ENCODE measurements around the gene IL1F10.

The IL1F10 gene, protein sequence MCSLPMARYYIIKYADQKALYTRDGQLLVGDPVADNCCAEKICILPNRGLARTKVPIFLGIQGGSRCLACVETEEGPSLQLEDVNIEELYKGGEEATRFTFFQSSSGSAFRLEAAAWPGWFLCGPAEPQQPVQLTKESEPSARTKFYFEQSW

DNA sequence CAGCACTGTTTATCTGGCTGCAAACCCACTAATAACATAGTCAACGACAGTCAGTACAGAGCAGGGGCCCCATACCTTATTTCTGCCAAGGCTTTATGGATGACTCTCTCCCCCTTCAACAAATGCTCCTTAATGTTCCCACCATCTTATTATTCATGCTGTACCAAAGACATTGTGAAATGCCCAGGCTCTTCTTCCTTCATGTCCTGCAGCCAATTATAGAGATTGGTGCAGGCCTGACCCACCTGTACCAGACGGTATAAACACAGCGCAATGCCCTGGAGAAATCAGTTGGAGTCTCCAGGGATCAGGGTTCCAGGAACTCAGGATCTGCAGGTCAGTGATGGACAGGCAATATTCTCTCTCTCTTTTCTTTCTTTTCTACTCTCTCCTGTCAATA, at the start of gene IL1F10:
Gene IL1F10 (plus strand): TSS at position 290 of the 400 bp plus-strand sequence. CDS start 4,769 bp downstream, outside the sequence.
- no peak for DNase-seq (ENCODE audit: low spot score)

DNA sequence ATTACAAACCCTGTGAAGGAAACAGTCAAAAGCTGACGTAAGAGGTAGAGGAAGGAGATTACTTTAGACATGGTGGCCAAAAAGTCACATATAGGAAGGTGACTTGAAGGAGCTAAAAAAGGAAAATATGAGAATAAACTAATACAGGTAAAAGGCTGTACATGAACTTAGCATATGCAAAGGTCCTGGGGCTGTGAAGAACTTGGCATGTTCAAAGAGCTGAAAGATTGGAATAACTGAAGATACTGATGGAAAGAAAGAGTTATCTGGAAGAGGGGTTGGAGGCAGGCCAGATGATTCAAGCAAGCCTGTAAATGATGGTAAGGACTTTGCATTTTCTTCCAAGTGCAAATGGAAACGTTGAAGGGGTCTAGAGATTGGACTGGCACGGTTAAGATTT, 49.3 kb upstream of the IL1F10 start:
- no peak for DNase-seq (ENCODE audit: low spot score)

DNA sequence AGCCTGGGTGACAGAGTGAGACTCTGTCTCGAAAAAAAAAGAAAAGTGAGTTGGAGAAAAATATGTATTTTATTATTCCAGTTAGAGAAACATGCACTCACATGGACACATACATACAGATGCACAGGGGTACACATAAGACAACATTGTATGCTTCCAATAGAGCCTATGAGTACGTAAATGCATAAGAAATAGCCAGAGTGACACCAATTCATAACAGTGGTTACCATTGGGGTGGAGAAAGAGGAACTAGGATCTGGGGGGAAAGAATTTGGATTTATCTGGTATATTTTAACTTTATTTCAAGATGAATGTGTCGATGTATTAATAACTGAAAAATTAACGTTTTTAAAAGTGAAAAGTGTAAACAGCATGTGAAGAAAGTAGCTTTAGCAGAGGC, 46.5 kb upstream of the IL1F10 start:
- DNase-seq (ENCODE audit: low spot score) = no peak

DNA sequence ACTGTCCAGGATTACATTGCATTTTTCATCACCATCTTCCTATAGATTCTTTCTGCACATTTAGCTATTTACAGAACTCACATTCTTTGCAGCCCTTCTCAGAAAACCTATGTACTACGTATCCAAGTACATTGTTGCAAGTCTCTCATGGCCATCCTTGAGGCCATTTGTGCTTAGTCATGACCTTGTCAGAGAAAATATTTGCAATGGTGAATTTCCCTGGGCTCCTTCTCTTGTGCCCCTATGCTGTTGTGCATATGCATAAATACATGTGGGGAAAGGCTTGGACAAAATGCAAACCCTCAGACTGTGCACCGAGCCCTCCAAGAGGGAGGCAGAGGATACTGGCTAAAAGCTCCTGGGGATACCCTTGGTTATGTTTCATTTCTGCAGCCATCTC, 43.0 kb upstream of the IL1F10 start:
- no peak for DNase-seq (ENCODE audit: low spot score)

DNA sequence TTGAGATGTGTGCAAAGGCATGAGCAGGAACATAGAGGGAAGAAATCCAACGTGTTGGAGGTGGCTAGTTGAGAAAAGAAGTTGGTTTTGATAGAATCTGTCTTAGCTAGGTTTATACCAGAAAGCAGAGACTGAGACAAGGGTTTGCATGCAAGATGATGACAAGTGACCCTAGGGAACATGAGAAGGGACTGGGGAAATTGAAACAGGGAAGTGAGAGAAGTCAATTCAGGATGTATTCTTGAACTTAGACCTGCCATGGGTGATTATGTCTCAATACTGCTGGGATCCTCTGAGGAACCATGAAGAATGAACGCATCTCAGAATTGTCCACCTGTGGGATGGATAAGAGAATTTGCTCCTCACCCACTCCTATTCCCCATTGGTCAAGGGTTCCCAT, 42.0 kb upstream of the IL1F10 start:
- no peak for DNase-seq (ENCODE audit: low spot score)

DNA sequence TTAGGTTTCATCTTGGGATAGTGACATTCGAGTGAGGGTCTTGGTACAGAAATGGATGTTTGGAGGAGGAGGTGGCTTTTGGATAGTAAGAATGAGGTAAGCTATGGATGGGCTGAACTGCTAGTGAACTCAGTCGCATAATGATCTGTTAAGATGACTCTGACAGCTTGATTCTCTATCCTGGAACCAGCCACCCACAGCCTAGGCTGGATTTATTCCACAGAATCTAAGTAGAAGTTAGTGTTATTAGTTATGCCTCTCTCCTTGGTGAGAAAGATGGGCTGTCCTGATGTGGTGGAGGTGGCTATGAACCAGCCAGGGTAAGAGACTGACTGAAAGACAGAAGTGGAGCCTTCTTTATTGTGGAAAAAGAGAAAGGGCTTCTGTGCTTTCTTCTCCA, 40.1 kb upstream of the IL1F10 start:
- no peak for DNase-seq (ENCODE audit: low spot score)

DNA sequence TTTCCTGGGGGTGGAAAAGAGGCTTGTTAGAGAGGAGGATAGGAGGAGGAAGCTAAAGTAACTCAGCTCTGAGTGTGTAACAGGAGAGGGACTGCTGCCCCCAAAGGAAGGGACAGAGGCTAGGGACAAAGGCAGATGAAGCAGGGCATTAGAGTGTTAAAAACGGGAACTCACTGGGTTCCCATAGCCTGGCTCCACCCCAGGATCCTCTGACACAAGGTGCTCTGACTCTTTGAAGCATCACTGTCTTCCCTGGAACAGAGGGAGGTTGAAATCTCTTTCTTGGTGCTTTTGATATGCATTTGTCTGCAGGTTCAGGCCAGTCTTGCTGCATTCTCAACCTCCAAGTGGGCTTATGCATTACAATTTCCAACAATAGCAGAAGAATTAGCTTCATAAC, 39.7 kb upstream of the IL1F10 start:
- no peak for DNase-seq (ENCODE audit: low spot score)

DNA sequence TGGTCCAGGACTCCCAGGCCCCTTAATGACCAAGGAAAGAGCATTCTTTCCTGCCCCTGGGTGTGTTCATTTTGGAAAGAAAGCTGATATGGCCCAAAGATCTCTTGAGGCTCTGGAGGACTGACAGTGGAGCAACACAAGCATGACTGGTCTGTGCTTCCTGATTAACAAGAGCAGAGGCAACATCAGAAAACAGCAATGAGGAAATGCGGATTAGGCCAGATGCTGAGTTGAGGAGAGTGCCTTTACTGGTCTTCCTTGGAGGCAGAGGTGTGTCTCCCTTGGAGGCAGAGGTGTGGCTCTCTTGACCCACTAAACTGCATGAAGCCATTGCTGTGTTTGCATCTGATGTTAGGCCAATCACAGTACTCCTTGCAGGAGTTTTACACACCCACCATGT, 35.0 kb upstream of the IL1F10 start:
- no peak for DNase-seq (ENCODE audit: low spot score)

DNA sequence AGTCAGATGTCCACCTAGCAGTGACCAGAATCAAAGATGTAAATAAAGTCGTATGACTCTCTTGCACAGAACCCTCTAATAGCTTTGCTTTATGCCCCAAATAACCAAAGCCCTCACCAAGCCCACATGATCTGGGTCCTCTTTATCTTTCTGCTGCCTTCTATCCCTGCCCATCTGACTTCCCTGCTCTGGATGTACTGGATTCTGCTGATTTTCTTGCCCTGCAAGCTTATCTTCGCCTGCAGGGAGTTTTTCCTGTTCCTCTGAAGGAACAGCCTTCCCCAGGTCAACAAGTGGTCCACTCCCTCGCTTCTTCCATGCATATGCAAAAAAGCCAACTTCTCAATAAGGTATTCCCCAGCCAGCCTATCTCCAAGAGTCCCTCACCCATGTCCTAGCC, 33.8 kb upstream of the IL1F10 start:
- no peak for DNase-seq (ENCODE audit: low spot score)

DNA sequence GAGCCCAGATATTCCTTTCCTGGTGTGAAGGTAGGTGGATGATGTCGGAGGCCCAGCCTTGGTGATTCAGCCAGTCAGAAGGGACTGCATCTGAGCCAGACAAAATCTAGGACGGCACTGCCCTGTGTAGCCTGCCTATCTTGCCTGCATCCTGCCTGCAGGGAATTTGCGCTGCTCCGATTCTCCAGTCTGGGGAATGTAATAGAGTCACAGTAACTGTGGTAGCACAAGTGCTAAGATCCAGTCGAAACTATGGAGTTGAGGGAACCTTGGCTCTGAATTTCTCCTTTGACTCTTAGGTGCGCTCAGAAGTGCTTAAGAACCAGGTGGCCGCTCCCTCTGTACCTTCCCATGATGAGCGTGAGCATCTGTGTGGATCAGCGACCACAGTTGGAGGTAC, 31.0 kb upstream of the IL1F10 start:
- DNase-seq (ENCODE audit: low spot score) = no peak

DNA sequence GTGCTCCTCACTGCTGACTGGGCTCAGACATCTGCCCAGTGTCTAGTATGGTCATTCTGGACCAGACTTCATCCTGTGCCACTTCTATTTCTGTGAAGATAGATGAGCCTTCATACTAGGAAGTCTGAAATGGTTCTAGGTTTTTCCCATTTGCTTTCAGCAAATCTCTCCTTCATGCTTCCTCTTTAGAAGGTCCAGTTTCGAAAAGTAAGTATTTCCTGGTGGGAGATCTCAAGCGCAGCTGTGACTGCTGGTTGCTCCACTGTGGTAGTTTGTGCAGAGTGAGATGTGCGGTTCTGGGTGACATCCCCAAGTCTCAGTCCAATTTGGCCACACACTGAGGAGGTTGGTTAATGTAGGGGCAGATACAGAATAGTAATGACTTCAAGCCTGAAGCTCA, 29.5 kb upstream of the IL1F10 start:
- DNase-seq (ENCODE audit: low spot score) = no peak

DNA sequence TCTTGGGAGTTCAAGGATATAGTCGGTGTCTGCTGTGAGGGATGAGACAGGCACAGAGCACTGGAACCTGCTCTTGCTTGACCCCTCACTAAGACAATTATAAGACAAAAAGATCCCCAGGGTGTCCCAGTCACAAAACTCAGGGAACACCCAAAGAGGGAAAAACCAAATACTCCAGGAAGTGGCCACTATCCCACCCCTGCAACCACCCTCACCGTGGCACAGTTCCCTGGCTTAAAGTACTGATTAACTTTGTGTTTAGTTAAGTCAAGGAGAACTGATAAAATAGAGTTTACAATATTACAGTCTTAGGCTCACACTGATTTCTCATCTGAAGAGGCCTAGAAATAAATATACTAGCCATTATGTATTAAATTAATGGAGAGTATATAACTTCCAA, 28.6 kb upstream of the IL1F10 start:
- DNase-seq (ENCODE audit: low spot score) = no peak

DNA sequence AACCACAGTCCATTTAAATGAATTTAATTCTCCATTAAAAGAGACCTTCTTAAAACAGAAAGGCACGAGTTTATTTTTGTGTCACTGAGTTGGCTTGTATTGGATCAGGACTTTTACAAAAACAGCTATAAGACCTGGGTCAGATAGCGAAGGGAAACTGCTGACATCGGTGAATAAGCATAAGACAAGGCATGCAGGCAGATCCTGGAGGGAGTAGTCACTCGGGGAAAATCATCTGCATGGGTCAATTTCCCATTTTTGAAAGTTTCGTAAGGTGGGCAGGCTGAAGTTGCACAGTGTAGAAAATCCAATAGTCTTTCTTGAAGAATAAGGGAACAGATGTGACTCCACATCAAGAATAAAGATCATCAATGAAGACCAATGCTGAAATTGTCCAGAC, 28.1 kb upstream of the IL1F10 start:
- DNase-seq (ENCODE audit: low spot score) = no peak

DNA sequence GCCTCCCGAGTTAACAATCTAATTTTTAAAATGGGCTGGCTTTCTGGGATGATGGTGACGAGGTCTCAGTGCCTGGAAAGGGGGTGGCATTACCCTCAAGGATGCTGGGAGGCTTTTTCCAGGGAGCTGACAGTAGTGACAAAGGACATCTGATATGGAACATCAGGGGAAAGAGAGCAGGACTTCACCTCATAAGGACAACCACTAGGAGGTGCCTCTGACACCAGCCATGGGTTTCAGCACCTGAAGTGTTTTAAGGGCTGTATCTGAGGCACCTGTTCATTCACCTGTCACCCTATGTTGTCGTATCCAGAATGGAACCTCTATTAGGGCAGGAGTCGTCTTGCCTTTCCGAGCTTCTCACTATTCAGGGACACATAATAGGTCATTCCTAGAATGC, 25.9 kb upstream of the IL1F10 start:
- no peak for DNase-seq (ENCODE audit: low spot score)

DNA sequence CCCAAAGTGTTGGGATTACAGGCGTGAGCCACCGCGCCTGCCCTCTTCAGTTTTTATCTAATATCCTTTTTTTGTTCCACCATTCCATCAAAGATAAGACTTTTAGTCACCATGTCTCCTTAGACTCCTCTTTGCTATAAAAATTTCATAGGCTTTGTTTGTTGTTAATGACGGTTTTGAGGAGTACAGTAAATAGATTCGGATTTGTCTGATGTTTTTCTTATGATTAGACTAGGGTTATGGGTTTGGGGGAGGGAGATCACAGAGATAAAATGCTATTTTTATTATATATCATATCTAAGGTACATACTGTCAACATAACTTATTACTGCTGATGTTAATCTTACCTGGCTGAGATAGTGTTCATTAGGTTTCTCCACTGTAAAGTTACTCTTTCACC, 21.3 kb upstream of the IL1F10 start:
- no peak for DNase-seq (ENCODE audit: low spot score)

DNA sequence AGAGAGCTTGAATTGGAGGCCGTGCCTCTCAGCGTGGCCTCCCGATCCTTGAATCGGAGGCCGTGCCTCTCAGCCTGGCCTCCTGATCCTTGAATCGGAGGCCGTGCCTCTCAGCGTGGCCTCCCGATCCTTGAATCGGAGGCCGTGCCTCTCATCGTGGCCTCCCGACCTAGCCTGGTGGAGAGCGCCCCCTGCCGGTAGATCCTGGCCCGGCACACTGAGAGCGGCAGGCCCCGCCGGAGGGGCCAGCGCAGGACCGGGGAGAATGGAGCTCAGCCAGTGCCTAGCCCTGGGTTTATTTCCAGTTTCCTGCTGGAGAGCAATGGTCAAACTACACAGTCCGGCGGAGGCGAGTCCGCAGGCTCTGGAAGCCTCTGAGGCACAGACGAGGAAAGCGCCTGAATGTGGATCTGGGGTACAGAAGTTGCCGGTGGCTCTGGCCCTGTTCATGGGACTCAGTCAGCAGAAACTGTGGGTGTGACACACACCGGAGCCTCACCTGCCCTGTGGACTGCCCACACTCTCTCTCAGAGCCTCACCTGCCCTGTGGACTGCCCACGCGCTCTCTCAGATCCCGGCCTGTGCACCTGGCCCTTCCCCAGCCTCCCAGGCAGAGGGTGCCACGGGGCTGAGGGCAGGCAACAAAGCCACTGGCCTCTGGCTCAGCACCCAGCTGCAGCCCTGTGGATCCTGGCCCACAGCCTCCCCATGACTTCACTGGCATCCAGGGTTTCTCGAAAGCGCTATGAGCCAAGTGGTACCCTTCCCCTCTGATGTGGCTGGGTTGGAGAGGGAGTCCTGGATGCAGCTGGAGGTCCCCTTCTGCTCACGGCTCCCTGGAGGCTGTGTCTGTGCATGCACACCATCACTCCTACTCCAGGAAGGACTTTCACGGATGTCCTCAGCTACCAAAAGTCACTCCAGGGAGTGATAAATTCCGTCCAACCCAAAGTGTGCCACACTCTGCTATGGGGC, 16.6 kb upstream of the IL1F10 start:
- no peak for DNase-seq (ENCODE audit: low spot score)

DNA sequence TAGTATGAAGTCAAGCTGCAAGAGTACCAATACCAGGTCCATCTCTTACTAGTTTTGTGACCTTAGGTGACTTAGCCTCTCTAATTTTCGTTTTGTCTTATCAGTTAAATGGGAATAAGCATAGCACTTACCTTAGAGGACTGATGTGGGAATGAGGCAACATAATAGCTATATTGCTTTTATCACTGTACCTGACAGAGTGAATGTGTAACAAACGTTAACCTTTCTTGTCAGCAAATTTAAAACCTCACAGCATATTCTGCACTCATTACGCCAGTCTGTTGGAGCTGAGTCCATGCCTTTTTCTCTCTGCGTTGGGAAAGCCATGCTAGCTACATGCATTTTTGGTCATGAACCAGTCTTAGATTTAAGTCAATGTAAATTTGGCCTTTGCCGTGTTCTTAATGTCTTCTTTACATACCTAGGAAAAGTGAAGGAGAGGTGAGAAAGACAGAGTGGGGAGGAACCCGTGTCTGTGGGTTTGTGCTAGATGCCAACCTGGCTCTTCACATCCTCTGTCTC, 15.3 kb upstream of the IL1F10 start, which contains the start of gene IL36B:
Gene IL36B (minus strand): TSS at position 472 of the 522 bp plus-strand sequence.
- no peak for DNase-seq (ENCODE audit: low spot score)

DNA sequence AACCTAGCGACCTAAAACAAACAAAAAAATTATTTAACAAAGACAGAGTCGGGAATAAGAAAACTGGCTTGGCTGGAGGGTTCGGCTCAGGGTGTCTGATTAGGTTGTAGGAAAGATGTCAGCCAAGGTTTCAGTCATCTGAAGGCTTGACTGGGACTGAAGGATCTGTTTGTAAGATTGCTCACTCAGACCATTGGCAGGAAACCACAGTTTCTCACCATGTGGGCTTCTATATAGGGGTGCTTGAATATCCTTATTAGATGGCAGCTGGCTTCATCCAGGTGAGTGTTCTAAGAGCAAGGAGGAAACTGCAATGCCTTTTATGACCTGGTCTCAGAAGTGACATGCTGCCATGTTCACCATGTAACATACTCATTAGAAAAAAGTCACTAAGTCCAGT, 14.1 kb upstream of the IL1F10 start:
- no peak for DNase-seq (ENCODE audit: low spot score)

DNA sequence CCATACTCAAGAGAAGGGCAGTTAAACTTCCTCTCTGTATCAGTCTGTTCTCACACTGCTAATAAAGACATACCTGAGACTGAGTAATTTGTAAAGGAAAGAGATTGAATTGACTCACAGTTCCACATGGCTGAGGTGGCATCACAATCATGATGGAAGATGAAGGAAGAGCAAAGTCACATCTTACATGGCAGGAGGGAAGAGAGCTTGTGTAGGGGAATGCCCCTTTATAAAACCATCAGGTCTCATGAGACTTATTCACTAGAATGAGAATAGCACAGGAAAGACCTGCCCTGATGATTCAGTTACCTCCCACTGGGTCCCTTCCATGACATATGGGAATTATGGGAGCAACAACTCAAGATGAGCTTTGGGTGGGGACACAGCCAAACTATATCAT, 13.7 kb upstream of the IL1F10 start:
- no peak for DNase-seq (ENCODE audit: low spot score)

DNA sequence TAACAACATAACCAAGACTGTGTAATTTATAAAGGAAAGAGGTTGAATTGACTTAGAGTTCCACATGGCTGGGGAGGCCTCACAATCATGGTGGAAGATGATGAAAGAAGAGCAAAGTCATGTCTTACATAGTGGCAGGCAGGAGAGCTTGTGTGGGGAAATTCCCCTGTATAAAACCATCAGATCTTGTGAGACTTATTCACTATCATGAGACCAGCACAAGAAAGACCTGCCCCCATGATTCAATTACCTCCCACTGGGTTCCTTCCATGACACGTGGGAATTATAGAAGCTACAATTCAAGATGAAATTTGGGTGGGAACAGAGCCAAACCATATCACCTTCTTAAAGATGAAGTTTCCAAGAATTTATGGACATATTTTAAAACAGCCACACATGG, 11.2 kb upstream of the IL1F10 start:
- no peak for DNase-seq (ENCODE audit: low spot score)

DNA sequence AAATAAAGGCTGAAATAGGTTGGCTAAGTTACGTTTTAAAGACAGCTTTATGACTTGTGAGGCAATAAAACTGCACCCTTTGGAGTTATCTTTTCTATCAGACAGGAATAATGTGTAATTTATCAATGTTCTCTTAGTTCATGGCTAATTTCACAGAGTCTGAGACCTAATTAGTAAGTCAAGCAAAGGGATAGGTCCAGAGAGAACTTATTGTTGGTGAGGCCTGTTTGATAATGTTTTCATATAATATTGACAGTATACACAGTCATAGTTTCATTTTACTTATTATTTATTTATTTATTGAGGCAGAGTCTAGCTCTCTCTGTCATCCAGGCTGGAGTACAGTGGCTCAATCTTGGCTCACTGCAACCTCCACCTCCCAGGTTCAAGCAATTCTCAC, 10.7 kb upstream of the IL1F10 start:
- DNase-seq (ENCODE audit: low spot score) = no peak

DNA sequence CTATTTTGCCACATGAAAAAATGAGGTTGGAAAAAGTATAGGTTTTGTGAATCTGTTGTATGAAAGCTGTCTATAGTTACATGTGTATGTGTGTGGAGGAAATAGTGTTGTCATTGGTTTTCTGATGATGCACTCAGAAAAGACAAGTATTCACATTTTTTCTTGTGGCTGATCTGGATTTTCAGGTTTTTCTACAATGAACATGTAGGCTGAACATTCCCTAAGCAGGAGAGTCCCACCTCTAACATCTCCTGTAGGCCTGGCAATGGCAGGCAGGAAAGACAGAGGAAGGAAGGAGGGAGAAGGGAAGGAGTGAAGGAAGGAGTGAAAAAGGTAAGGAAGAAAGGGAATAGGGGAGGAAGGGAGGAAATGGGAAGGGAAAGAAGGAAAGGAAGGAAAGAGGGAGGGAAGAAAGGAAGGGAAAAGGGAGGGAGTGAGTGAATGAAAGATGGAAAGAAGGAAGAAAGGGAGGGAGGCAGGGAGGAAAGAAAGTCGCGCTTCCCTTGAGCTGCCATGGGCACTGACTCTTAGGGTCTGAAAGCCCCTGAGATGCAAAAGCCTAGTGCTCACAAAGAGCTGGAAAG, 9.3 kb upstream of the IL1F10 start:
- DNase-seq (ENCODE audit: low spot score) = no peak
